ENCODE measurements around the gene PPP1R13B. TPM values are rescaled to one million over a fixed set of nuclear protein-coding genes. Genes with fewer than 3 reads are reported as not detected.
A peak's percentile ranks its signal among the peaks of the same experiment; 100 is the strongest.
"Not testable (repeated sequence)": the region's sequence is repeated elsewhere in the genome, so short reads cannot be mapped to it uniquely, and the experiment has no call there.

Gene PPP1R13B
- total and polyA plus RNA-seq, 7 donors, result 4.7 to 17.9 (median 13.3) TPM

GRCh38 chr14:103788086-103788485 lies 59.3 kb downstream of the PPP1R13B start:
- Histone ChIP-seq H3K9me3 (no peaks in the 10 kb centered on the region), H3K4me3 (no peak overlapping the region), H3K4me1 (no peaks in the 10 kb centered on the region), H3K27ac (no peak overlapping the region), H3K36me3 (ENCODE audit: insufficient read depth in 1 of 2, low read depth in 1 of 2) (peaks cover 0 to 36% of the 10 kb centered on the region in 2 donors), H3K27me3 (ENCODE audit: insufficient read depth in 3 of 3, low read length in 2 of 3) (no peaks in the 10 kb centered on the region)
- intact Hi-C loops (cut with DNase I), result no loop called here
- 79 to 88% (median 81%) methylated on average over 1 of the region's 1 CpG for WGBS, 3 donors
- no peak for TF ChIP-seq CTCF (IDR thresholded peaks at IDR 0.05)
- DNase-seq (no peak), ATAC-seq (no peak)

- intact Hi-C loops (cut with DNase I), result no loop called here
- H3K9me3 ChIP-seq, result no peaks in the 10 kb centered on the region
- no peak overlapping the region for H3K4me3 ChIP-seq
- H3K4me1 ChIP-seq, result no peaks in the 10 kb centered on the region
- ATAC-seq (no peak), DNase-seq (no peak)
- 46 to 78% (median 77%) methylated on average over 2 of the region's 2 CpGs for WGBS, 3 donors
- no peak for TF ChIP-seq CTCF (IDR thresholded peaks at IDR 0.05)
- no peaks in the 10 kb centered on the region for H3K27me3 ChIP-seq (ENCODE audit: insufficient read depth in 3 of 3, low read length in 2 of 3)
- H3K36me3 ChIP-seq (ENCODE audit: insufficient read depth in 1 of 2, low read depth in 1 of 2), result peaks cover 0 to 40% of the 10 kb centered on the region in 2 donors
- no peak overlapping the region for H3K27ac ChIP-seq
These were observed 65.0 kb downstream of the PPP1R13B start for GRCh38 chr14:103782376-103782775.

- H3K9me3 ChIP-seq; H3K4me1 ChIP-seq; intact Hi-C loops (cut with DNase I); H3K27ac ChIP-seq; DNase-seq; H3K27me3 ChIP-seq (ENCODE audit: insufficient read depth in 3 of 3, low read length in 2 of 3); H3K4me3 ChIP-seq: not testable (repeated sequence)
- peak in 1 of 4 donors; percentile 57 for ATAC-seq
- 54 to 94% (median 66%) methylated on average over 6 of the region's 6 CpGs for WGBS, 3 donors
- H3K36me3 ChIP-seq (ENCODE audit: insufficient read depth in 1 of 2, low read depth in 1 of 2), result peaks cover 0 to 27% of the 10 kb centered on the region in 2 donors
These were observed 71.1 kb downstream of the PPP1R13B start for GRCh38 chr14:103776319-103776718.

- Histone ChIP-seq H3K4me3 (no peak overlapping the region), H3K27me3 (ENCODE audit: insufficient read depth in 3 of 3, low read length in 2 of 3) (no peaks in the 10 kb centered on the region), H3K4me1 (no peaks in the 10 kb centered on the region), H3K9me3 (no peaks in the 10 kb centered on the region), H3K27ac (no peak overlapping the region), H3K36me3 (ENCODE audit: insufficient read depth in 1 of 2, low read depth in 1 of 2) (peaks cover 0 to 20% of the 10 kb centered on the region in 2 donors)
- WGBS, 3 donors, result 47 to 92% (median 74%) methylated on average over 7 of the region's 7 CpGs
- intact Hi-C loops (cut with DNase I), result no loop called here
- no peak for DNase-seq
- no peak for TF ChIP-seq CTCF (IDR thresholded peaks at IDR 0.05)
- peak in 2 of 4 donors; percentile 35 to 73 for ATAC-seq
These were observed 71.9 kb downstream of the PPP1R13B start for GRCh38 chr14:103775506-103775905.

GRCh38 chr14:103773521-103773920 lies 73.9 kb downstream of the PPP1R13B start:
- no peak overlapping the region for H3K27ac ChIP-seq
- DNase-seq (no peak), ATAC-seq (no peak)
- no peak overlapping the region for H3K4me3 ChIP-seq
- 82 to 92% (median 84%) methylated on average over 2 of the region's 2 CpGs for WGBS, 3 donors
- intact Hi-C loops (cut with DNase I), result no loop called here
- H3K36me3 ChIP-seq (ENCODE audit: insufficient read depth in 1 of 2, low read depth in 1 of 2), result peaks cover 0 to 16% of the 10 kb centered on the region in 2 donors
- TF ChIP-seq CTCF (IDR thresholded peaks at IDR 0.05), result no peak
- no peaks in the 10 kb centered on the region for H3K9me3 ChIP-seq
- H3K4me1 ChIP-seq, result no peaks in the 10 kb centered on the region
- H3K27me3 ChIP-seq (ENCODE audit: insufficient read depth in 3 of 3, low read length in 2 of 3), result no peaks in the 10 kb centered on the region
